NCI-H510A treated with DMSO at 0.1 percent for 48 hours (cell line): ENCODE measurements around the gene ARHGAP42.

Experiments used
- DNase-seq: peaks from one replicate; lab custom pipeline; 2025; lab: John Stamatoyannopoulos, UW

ARHGAP42 gene

GRCh38 chr11:100682247-100682969 lies 4.7 kb upstream of the ARHGAP42 start:
- no peak for DNase-seq

GRCh38 chr11:100683126-100683525 lies 4.0 kb upstream of the ARHGAP42 start:
- no peak for DNase-seq

GRCh38 chr11:100684101-100685065 lies 2.7 kb upstream of the ARHGAP42 start:
- no peak for DNase-seq

- DNase-seq = no peak
Observed at GRCh38 chr11:100686476-100687053, 523 bp upstream of the ARHGAP42 start.

- no peak for DNase-seq
Observed at GRCh38 chr11:100687630-100688395, 725 bp downstream of the ARHGAP42 start.

GRCh38 chr11:100689141-100689540 lies 2.1 kb downstream of the ARHGAP42 start:
- DNase-seq = no peak

- no peak for DNase-seq
Observed at GRCh38 chr11:100691896-100692653, 5.0 kb downstream of the ARHGAP42 start.

GRCh38 chr11:100695911-100696310 lies 8.8 kb downstream of the ARHGAP42 start:
- DNase-seq = no peak

GRCh38 chr11:100703139-100703538 lies 16.1 kb downstream of the ARHGAP42 start:
- DNase-seq = no peak

GRCh38 chr11:100703801-100704575 lies 16.9 kb downstream of the ARHGAP42 start:
- DNase-seq = no peak

- DNase-seq = no peak
Observed at GRCh38 chr11:100705447-100705846, 18.4 kb downstream of the ARHGAP42 start.

GRCh38 chr11:100706179-100706578 lies 19.1 kb downstream of the ARHGAP42 start:
- no peak for DNase-seq

- no peak for DNase-seq
Observed at GRCh38 chr11:100709233-100709957, 22.3 kb downstream of the ARHGAP42 start.

- DNase-seq = no peak
Observed at GRCh38 chr11:100711984-100712383, 24.9 kb downstream of the ARHGAP42 start.

- DNase-seq = no peak
Observed at GRCh38 chr11:100712583-100712982, 25.5 kb downstream of the ARHGAP42 start.

- no peak for DNase-seq
Observed at GRCh38 chr11:100715165-100715761, 28.2 kb downstream of the ARHGAP42 start.

- DNase-seq = no peak
Observed at GRCh38 chr11:100716838-100717237, 29.8 kb downstream of the ARHGAP42 start.

- no peak for DNase-seq
Observed at GRCh38 chr11:100719362-100719761, 32.3 kb downstream of the ARHGAP42 start.

GRCh38 chr11:100719809-100720221 lies 32.7 kb downstream of the ARHGAP42 start:
- DNase-seq = no peak
